Measurements from ENCODE around the gene KCNE5. TPM values are rescaled to one million over a fixed set of nuclear protein-coding genes. Genes with fewer than 3 reads are reported as not detected.

Gene KCNE5
- polyA plus RNA-seq, 1 donor (not counting 4 experiments of a cell fraction or from before 2014, with no cell fraction given): 0.46 TPM

DNA sequence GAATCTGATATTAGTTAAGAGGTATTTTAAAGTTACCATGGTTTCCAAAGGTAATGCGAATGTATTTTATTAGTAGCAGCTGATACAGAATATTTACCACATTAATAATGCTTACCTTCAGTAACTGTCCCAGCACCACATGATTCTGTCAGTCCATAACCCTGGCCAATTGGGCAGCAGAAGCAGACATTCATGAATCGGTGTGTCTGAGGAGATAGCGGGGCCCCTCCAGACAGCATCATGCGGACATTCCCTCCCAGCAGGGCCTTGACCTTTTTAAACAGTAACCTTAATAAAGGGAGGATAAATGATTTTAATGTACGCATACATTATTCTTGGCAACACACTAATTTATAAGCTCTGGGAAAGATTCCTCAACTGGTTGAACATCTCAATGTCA lies 43.0 kb upstream of the KCNE5 start:
- FAIRE-seq: no peak
- H3K36me3 ChIP-seq (ENCODE audit: control insufficient read depth in 2 of 2, extremely low read depth in 1 of 2, insufficient read depth in 2 of 2, low read length in 2 of 2): peaks cover 0 to 2% of the 10 kb centered on the region in 2 experiments

GRCh38 chrX:109660435-109661143 lies 35.6 kb upstream of the KCNE5 start:
- no peak for FAIRE-seq

More for the DNA sequence above, 43.0 kb upstream of the KCNE5 start:
- H3K4me2 ChIP-seq (ENCODE audit: control insufficient read depth, extremely low read depth, insufficient read depth, low read depth, low read length): no peak overlapping the region
- TF ChIP-seq EZH2 (IDR thresholded peaks at IDR 0.05; ENCODE audit: low read length) (no peak), CTCF (optimal IDR thresholded peaks at IDR 0.05 in 1 of 3, IDR thresholded peaks at IDR 0.05 in 1 of 3, conservative IDR thresholded peaks at IDR 0.05 in 1 of 3; ENCODE audit: extremely low read depth in 1 of 3, insufficient read depth in 2 of 3, low read length in 3 of 3) (no peak)
- H3K9me1 ChIP-seq (ENCODE audit: control insufficient read depth, extremely low read depth, insufficient read depth, low read length): no peaks in the 10 kb centered on the region
- DNase-seq (ENCODE audit: low read depth, low spot score): no peak
- H3K27ac ChIP-seq (ENCODE audit: control insufficient read depth, insufficient read depth, low read length): no peak overlapping the region
- dilution Hi-C loops (cut with MboI; ENCODE audit: extremely low pct_ligation_motif_present, low sequenced_read_pairs): no loop called here
- no peaks in the 10 kb centered on the region for H3K27me3 ChIP-seq (ENCODE audit: control insufficient read depth, extremely low read depth, insufficient read depth, low read length)
- no peak overlapping the region for H3K4me3 ChIP-seq (ENCODE audit: control insufficient read depth in 2 of 3, extremely low read depth in 1 of 3, insufficient read depth in 2 of 3, low read depth in 1 of 3, low read length in 3 of 3)
- no peaks in the 10 kb centered on the region for H3K9me3 ChIP-seq (ENCODE audit: control insufficient read depth, low read depth, low read length)
- no peak overlapping the region for H3K9ac ChIP-seq (ENCODE audit: control insufficient read depth, extremely low read depth, insufficient read depth, low read length)
- no peaks in the 10 kb centered on the region for H3K79me2 ChIP-seq (ENCODE audit: control insufficient read depth, insufficient read depth, low read length)
- H3K4me1 ChIP-seq (ENCODE audit: control insufficient read depth, extremely low read depth, insufficient read depth, low read length): no peaks in the 10 kb centered on the region
- H4K20me1 ChIP-seq (ENCODE audit: control insufficient read depth, extremely low read depth, insufficient read depth, low read length): no peaks in the 10 kb centered on the region
- H2AFZ ChIP-seq (ENCODE audit: control insufficient read depth, low read length): no peak overlapping the region

More at GRCh38 chrX:109660435-109661143, 35.6 kb upstream of the KCNE5 start:
- Histone ChIP-seq H3K79me2 (ENCODE audit: control insufficient read depth, insufficient read depth, low read length) (no peaks in the 10 kb centered on the region), H3K9me1 (ENCODE audit: control insufficient read depth, extremely low read depth, insufficient read depth, low read length) (no peaks in the 10 kb centered on the region), H3K4me2 (ENCODE audit: control insufficient read depth, extremely low read depth, insufficient read depth, low read depth, low read length) (no peak overlapping the region), H2AFZ (ENCODE audit: control insufficient read depth, low read length) (no peak overlapping the region), H3K4me3 (ENCODE audit: control insufficient read depth in 2 of 3, extremely low read depth in 1 of 3, insufficient read depth in 2 of 3, low read depth in 1 of 3, low read length in 3 of 3) (no peak overlapping the region), H3K27ac (ENCODE audit: control insufficient read depth, insufficient read depth, low read length) (no peak overlapping the region), H3K9me3 (ENCODE audit: control insufficient read depth, low read depth, low read length) (no peaks in the 10 kb centered on the region), H4K20me1 (ENCODE audit: control insufficient read depth, extremely low read depth, insufficient read depth, low read length) (peaks cover 3% of the 10 kb centered on the region), H3K4me1 (ENCODE audit: control insufficient read depth, extremely low read depth, insufficient read depth, low read length) (no peaks in the 10 kb centered on the region), H3K36me3 (ENCODE audit: control insufficient read depth in 2 of 2, extremely low read depth in 1 of 2, insufficient read depth in 2 of 2, low read length in 2 of 2) (peaks cover 0 to 2% of the 10 kb centered on the region in 2 experiments), H3K27me3 (ENCODE audit: control insufficient read depth, extremely low read depth, insufficient read depth, low read length) (no peaks in the 10 kb centered on the region), H3K9ac (ENCODE audit: control insufficient read depth, extremely low read depth, insufficient read depth, low read length) (no peak overlapping the region)
- TF ChIP-seq CTCF (optimal IDR thresholded peaks at IDR 0.05 in 1 of 3, IDR thresholded peaks at IDR 0.05 in 1 of 3, conservative IDR thresholded peaks at IDR 0.05 in 1 of 3; ENCODE audit: extremely low read depth in 1 of 3, insufficient read depth in 2 of 3, low read length in 3 of 3): no peak
- no peak for TF ChIP-seq EZH2 (IDR thresholded peaks at IDR 0.05; ENCODE audit: low read length)
- no peak for DNase-seq (ENCODE audit: low read depth, low spot score)
- dilution Hi-C loops (cut with MboI; ENCODE audit: extremely low pct_ligation_motif_present, low sequenced_read_pairs): no loop called here
